Choroid plexus epithelial cell (primary cell): ENCODE results near the gene EFNA5.

Experiments
- DNase-seq: peaks from one replicate; pipeline ENCODE4 v3.0.0-alpha.2; 2010; ENCODE audit warnings: low read depth
- H3K4me3 ChIP-seq: 2 replicates; pipeline ENCODE4 v1.5.1; 2011; ENCODE audit warnings: low read depth, mild to moderate bottlenecking, control low read depth, low read length, moderate library complexity
- CTCF ChIP-seq: conservative IDR thresholded peaks from 2 replicates; pipeline ENCODE4 v1.5.1; 2011; ENCODE audit warnings: low read depth, mild to moderate bottlenecking, control low read depth, inconsistent platforms, low read length, moderate library complexity

EFNA5 gene

GRCh38 chr5:107597803-107598202, 72.9 kb downstream of the EFNA5 start:
- no peak overlapping the region for H3K4me3 ChIP-seq
- no peak for DNase-seq
- no peak for TF ChIP-seq CTCF

GRCh38 chr5:107597247-107597646, 73.5 kb downstream of the EFNA5 start:
- TF ChIP-seq CTCF: no peak
- DNase-seq: no peak
- H3K4me3 ChIP-seq: no peak overlapping the region

- no peak for DNase-seq
- no peak overlapping the region for H3K4me3 ChIP-seq
- TF ChIP-seq CTCF: no peak
Measured at GRCh38 chr5:107594253-107595045, 76.3 kb downstream of the EFNA5 start.

- H3K4me3 ChIP-seq: no peak overlapping the region
- DNase-seq: no peak
Measured at GRCh38 chr5:107593009-107593408, 77.7 kb downstream of the EFNA5 start.

GRCh38 chr5:107592515-107592914, 78.2 kb downstream of the EFNA5 start:
- no peak overlapping the region for H3K4me3 ChIP-seq
- no peak for DNase-seq
- TF ChIP-seq CTCF: no peak

More at GRCh38 chr5:107593009-107593408, 77.7 kb downstream of the EFNA5 start:
- no peak for TF ChIP-seq CTCF

GRCh38 chr5:107590686-107591085, 80.1 kb downstream of the EFNA5 start:
- TF ChIP-seq CTCF: no peak
- no peak overlapping the region for H3K4me3 ChIP-seq
- DNase-seq: no peak
